ENCODE results near the gene THSD4. TPM values are rescaled to one million over a fixed set of nuclear protein-coding genes. Genes with fewer than 3 reads are reported as not detected.

The THSD4 gene
- total and polyA plus RNA-seq, 7 donors, result 0.21 to 3.1 (median 1.8) TPM

DNA sequence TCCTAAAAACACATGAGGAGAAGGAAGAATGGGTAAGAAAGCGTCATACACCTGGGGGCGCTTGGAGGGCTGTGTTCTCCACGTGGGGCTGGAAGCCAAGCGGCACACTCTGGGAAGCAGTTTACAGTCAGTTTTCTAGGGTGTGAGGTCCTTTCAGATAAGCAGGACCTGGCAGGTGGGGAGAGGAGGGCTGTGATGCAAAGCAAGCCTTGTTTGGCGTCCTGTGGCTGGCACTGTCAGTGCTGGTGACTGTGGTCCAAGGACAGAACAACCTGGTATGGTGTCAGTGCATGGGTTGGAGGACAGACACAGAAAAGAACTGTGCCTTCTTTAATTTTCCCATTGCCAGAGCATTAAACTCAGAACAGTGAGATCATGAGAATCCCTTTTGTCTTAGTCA, 434.4 kb downstream of the THSD4 start:
- intact Hi-C loops (cut with DNase I), result no loop called here
- H3K27me3 ChIP-seq (ENCODE audit: insufficient read depth in 3 of 3, low read length in 2 of 3), result no peaks in the 10 kb centered on the region
- no peak overlapping the region for H3K27ac ChIP-seq
- no peak overlapping the region for H3K4me3 ChIP-seq
- ATAC-seq (no peak), DNase-seq (no peak)
- 79 to 85% (median 81%) methylated on average over 5 of the region's 5 CpGs for WGBS, 3 donors
- H3K36me3 ChIP-seq (ENCODE audit: insufficient read depth in 1 of 2, low read depth in 1 of 2), result no peaks in the 10 kb centered on the region
- no peak for TF ChIP-seq CTCF (IDR thresholded peaks at IDR 0.05)
- no peaks in the 10 kb centered on the region for H3K9me3 ChIP-seq
- H3K4me1 ChIP-seq, result peaks cover 7% of the 10 kb centered on the region

- WGBS, 3 donors, result 84 to 88% (median 85%) methylated on average over 5 of the region's 5 CpGs
- intact Hi-C loops (cut with DNase I), result no loop called here
- Histone ChIP-seq H3K9me3 (no peaks in the 10 kb centered on the region), H3K36me3 (ENCODE audit: insufficient read depth in 1 of 2, low read depth in 1 of 2) (no peaks in the 10 kb centered on the region), H3K4me1 (peaks cover 7% of the 10 kb centered on the region), H3K4me3 (no peak overlapping the region), H3K27me3 (ENCODE audit: insufficient read depth in 3 of 3, low read length in 2 of 3) (no peaks in the 10 kb centered on the region), H3K27ac (no peak overlapping the region)
- ATAC-seq, result no peak
- DNase-seq, result no peak
- TF ChIP-seq CTCF (IDR thresholded peaks at IDR 0.05), result no peak
Measured at GRCh38 chr15:71551566-71551965, 436.3 kb downstream of the THSD4 start.

- DNase-seq (no peak), ATAC-seq (no peak)
- Histone ChIP-seq H3K4me3 (no peak overlapping the region), H3K36me3 (ENCODE audit: insufficient read depth in 1 of 2, low read depth in 1 of 2) (no peaks in the 10 kb centered on the region), H3K9me3 (no peaks in the 10 kb centered on the region), H3K27ac (no peak overlapping the region), H3K4me1 (no peaks in the 10 kb centered on the region), H3K27me3 (ENCODE audit: insufficient read depth in 3 of 3, low read length in 2 of 3) (no peaks in the 10 kb centered on the region)
- intact Hi-C loops (cut with DNase I), result no loop called here
- WGBS, 3 donors, result 92 to 96% (median 92%) methylated on average over 3 of the region's 3 CpGs
- TF ChIP-seq CTCF (IDR thresholded peaks at IDR 0.05), result no peak
Measured at GRCh38 chr15:71559098-71559497, 443.8 kb downstream of the THSD4 start.

- Histone ChIP-seq H3K36me3 (ENCODE audit: insufficient read depth in 1 of 2, low read depth in 1 of 2) (no peaks in the 10 kb centered on the region), H3K4me1 (no peaks in the 10 kb centered on the region), H3K27ac (no peak overlapping the region), H3K9me3 (no peaks in the 10 kb centered on the region), H3K4me3 (no peak overlapping the region), H3K27me3 (ENCODE audit: insufficient read depth in 3 of 3, low read length in 2 of 3) (no peaks in the 10 kb centered on the region)
- no peak for ATAC-seq
- DNase-seq, result no peak
- intact Hi-C loops (cut with DNase I), result loop anchor here in 1 of 2 donors (10.0 kb wide), 1 partner anchor 175 kb away; no protein-coding TSS in a partner anchor
- 65 to 81% (median 65%) methylated on average over 3 of the region's 3 CpGs for WGBS, 3 donors
- TF ChIP-seq CTCF (IDR thresholded peaks at IDR 0.05), result no peak
Measured at GRCh38 chr15:71559616-71560015, 444.3 kb downstream of the THSD4 start.

DNA sequence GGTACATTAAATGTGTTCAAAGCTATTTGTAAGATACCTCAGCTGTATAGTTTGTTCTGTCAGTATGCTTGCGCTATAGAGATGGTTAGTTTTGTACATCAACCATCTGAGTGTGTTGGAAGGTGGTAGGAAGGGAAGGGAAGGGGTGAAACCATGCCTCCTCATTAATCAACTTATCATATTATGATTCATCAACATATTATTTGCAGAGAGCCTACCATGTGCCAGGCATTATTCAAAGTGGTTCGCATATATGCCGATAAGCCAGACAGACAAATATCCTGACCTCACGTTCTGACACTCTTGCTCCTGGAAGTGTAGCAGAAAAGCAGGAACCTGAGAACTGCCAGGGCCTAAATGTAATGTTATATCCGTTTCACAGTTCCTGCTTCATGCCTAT, 447.0 kb downstream of the THSD4 start:
- H3K27ac ChIP-seq, result no peak overlapping the region
- 88 to 95% (median 89%) methylated on average over 5 of the region's 5 CpGs for WGBS, 3 donors
- H3K27me3 ChIP-seq (ENCODE audit: insufficient read depth in 3 of 3, low read length in 2 of 3), result no peaks in the 10 kb centered on the region
- no peak for ATAC-seq
- DNase-seq, result no peak
- H3K4me3 ChIP-seq, result no peak overlapping the region
- H3K9me3 ChIP-seq, result no peaks in the 10 kb centered on the region
- TF ChIP-seq CTCF (IDR thresholded peaks at IDR 0.05), result no peak
- H3K4me1 ChIP-seq, result no peaks in the 10 kb centered on the region
- intact Hi-C loops (cut with DNase I), result loop anchor here in 1 of 2 donors (10.0 kb wide), 1 partner anchor 173 kb away; no protein-coding TSS in a partner anchor
- no peaks in the 10 kb centered on the region for H3K36me3 ChIP-seq (ENCODE audit: insufficient read depth in 1 of 2, low read depth in 1 of 2)
